Keratinocyte (primary cell): Measurements from ENCODE around the gene MCM9. TPM values are rescaled to one million over a fixed set of nuclear protein-coding genes. Genes with fewer than 3 reads are reported as not detected.

Experiments
- DNase-seq: peaks from one replicate; pipeline ENCODE4 v3.0.0-alpha.2; 2011; ENCODE audit warnings: low read depth, missing footprints, low spot score
- FAIRE-seq: peaks from 2 replicates; lab custom pipeline; 2011; peaks lifted over from hg19 to GRCh38; lab: Jason Lieb, UNC
- H2AFZ ChIP-seq: 2 replicates; pipeline ENCODE4 v1.6.0; 2012; ENCODE audit warnings: low read length, control low read depth, inconsistent platforms; ENCODE audit not compliant: control insufficient read depth
- H3K27ac ChIP-seq: 2 replicates; pipeline ENCODE4 v1.5.1; 2011; ENCODE audit warnings: low read length; ENCODE audit not compliant: control insufficient read depth, insufficient read depth
- H3K27me3 ChIP-seq: 3 replicates; pipeline ENCODE4 v1.6.0; 2011; ENCODE audit warnings: low read length; ENCODE audit not compliant: control insufficient read depth, insufficient read depth; ENCODE audit errors: extremely low read depth
- H3K36me3 ChIP-seq, 2 experiments: 2 replicates in 1 of 2; 3 replicates in 1 of 2; pipeline ENCODE4 v1.5.1; 2011; ENCODE audit warnings: low read length in 2 of 2, mild to moderate bottlenecking in 1 of 2; ENCODE audit not compliant: control insufficient read depth in 2 of 2, insufficient read depth in 2 of 2; ENCODE audit errors: extremely low read depth in 1 of 2
- H3K4me1 ChIP-seq: 3 replicates; pipeline ENCODE4 v1.5.1; 2011; ENCODE audit warnings: low read length; ENCODE audit not compliant: control insufficient read depth, insufficient read depth; ENCODE audit errors: extremely low read depth
- H3K4me2 ChIP-seq: 3 replicates; pipeline ENCODE4 v1.6.0; 2011; ENCODE audit warnings: low read depth, low read length; ENCODE audit not compliant: control insufficient read depth, insufficient read depth; ENCODE audit errors: extremely low read depth
- H3K4me3 ChIP-seq, 3 experiments: fragments of 200-600 bp in 1 of 3; sonication (generic) in 1 of 3; 2 replicates in 2 of 3; 3 replicates in 1 of 3; pipeline ENCODE4 v1.5.1; 2011 to 2016; ENCODE audit warnings: low read length in 3 of 3, mild to moderate bottlenecking in 3 of 3, control low read depth in 2 of 3, inconsistent platforms in 1 of 3, low read depth in 1 of 3, mixed read lengths in 1 of 3, mixed run types in 1 of 3, moderate library complexity in 1 of 3; ENCODE audit not compliant: control insufficient read depth in 2 of 3, insufficient read depth in 2 of 3; ENCODE audit errors: extremely low read depth in 1 of 3
- H3K79me2 ChIP-seq: 2 replicates; pipeline ENCODE4 v1.6.0; 2012; ENCODE audit warnings: low read length; ENCODE audit not compliant: control insufficient read depth, insufficient read depth
- H3K9ac ChIP-seq: 3 replicates; pipeline ENCODE4 v1.6.0; 2011; ENCODE audit warnings: low read length; ENCODE audit not compliant: control insufficient read depth, insufficient read depth; ENCODE audit errors: extremely low read depth
- H3K9me1 ChIP-seq: 3 replicates; pipeline ENCODE4 v1.6.0; 2011; ENCODE audit warnings: low read length; ENCODE audit not compliant: control insufficient read depth, insufficient read depth; ENCODE audit errors: extremely low read depth
- H3K9me3 ChIP-seq: 2 replicates; pipeline ENCODE4 v1.5.1; 2012; ENCODE audit warnings: low read depth, low read length; ENCODE audit not compliant: control insufficient read depth
- H4K20me1 ChIP-seq: 3 replicates; pipeline ENCODE4 v1.6.0; 2011; ENCODE audit warnings: low read length; ENCODE audit not compliant: control insufficient read depth, insufficient read depth; ENCODE audit errors: extremely low read depth
- EZH2 ChIP-seq: IDR thresholded peaks from one replicate; pipeline ENCODE4 v1.6.1; 2012; ENCODE audit warnings: inconsistent platforms, mild to moderate bottlenecking, low read length, moderate library complexity
- dilution Hi-C: fragments of 300-500 bp; cut with MboI; formaldehyde crosslinking; loops from one replicate; pipeline ENCODE4 v1.7.0; 2020; ENCODE audit warnings: low sequenced_read_pairs; ENCODE audit not compliant: extremely low pct_ligation_motif_present
- polyA plus RNA-seq, 5 experiments: library from polyadenylated mRNA; depleted of rRNA in 3 of 5; stranded (reverse) in 3 of 5; stranded (forward) in 1 of 5; unstranded in 1 of 5; fragments of >200 nt; gene quantifications; 1 replicate in 1 of 5; 2 replicates in 3 of 5; 3 replicates in 1 of 5; pipeline versions ENCODE4 v1.2.1 to v1.2.3, GENCODE V29; 2011 to 2012; ENCODE audit warnings: missing spikeins in 2 of 5, low read depth in 1 of 5, low replicate concordance in 1 of 5
- TF ChIP-seq, protein P1 (sequence below), 3 experiments: IDR thresholded peaks in 1 of 3; conservative IDR thresholded peaks in 1 of 3; optimal IDR thresholded peaks in 1 of 3; 2 replicates in 2 of 3; 3 replicates in 1 of 3; pipeline versions ENCODE3 to v1.5.1; 2011; ENCODE audit warnings: low read length in 3 of 3, mild to moderate bottlenecking in 3 of 3, moderate library complexity in 2 of 3, control low read depth in 1 of 3, inconsistent platforms in 1 of 3; ENCODE audit not compliant: insufficient read depth in 2 of 3; ENCODE audit errors: extremely low read depth in 1 of 3

Gene MCM9
- polyA plus RNA-seq, 1 donor (not counting 4 experiments of a cell fraction or from before 2014, with no cell fraction given), result 3.1 TPM

DNA sequence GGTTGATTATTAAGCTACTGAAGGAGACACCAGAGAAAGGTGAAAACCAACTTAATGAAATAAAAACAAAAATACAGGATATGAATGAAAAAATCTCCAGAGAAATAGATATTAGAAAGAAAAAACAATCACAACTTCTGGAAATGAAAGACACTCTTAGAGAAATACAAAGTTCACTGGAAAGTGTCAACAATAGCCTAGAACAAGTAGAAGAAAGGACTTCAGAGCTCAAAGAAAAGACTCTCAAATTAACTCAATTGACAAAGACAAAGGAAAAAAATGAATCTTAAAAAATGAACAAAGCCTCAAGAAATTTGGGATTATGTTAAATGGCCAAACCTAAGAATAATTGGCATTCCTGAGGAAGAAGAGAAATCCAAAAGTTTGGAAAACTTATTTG, 10.3 kb upstream of the MCM9 start:
- DNase-seq (no peak), FAIRE-seq (no peak)
- H3K4me1 ChIP-seq, result no peaks in the 10 kb centered on the region
- no peaks in the 10 kb centered on the region for H3K27me3 ChIP-seq
- H3K9me3 ChIP-seq, result no peaks in the 10 kb centered on the region
- H3K9me1 ChIP-seq, result no peaks in the 10 kb centered on the region
- H3K36me3 ChIP-seq, result no peaks in the 10 kb centered on the region
- dilution Hi-C loops, result no loop called here
- no peak overlapping the region for H3K4me2 ChIP-seq
- no peaks in the 10 kb centered on the region for H4K20me1 ChIP-seq
- H2AFZ ChIP-seq, result no peak overlapping the region
- H3K27ac ChIP-seq, result no peak overlapping the region
- TF ChIP-seq, protein P1, sequence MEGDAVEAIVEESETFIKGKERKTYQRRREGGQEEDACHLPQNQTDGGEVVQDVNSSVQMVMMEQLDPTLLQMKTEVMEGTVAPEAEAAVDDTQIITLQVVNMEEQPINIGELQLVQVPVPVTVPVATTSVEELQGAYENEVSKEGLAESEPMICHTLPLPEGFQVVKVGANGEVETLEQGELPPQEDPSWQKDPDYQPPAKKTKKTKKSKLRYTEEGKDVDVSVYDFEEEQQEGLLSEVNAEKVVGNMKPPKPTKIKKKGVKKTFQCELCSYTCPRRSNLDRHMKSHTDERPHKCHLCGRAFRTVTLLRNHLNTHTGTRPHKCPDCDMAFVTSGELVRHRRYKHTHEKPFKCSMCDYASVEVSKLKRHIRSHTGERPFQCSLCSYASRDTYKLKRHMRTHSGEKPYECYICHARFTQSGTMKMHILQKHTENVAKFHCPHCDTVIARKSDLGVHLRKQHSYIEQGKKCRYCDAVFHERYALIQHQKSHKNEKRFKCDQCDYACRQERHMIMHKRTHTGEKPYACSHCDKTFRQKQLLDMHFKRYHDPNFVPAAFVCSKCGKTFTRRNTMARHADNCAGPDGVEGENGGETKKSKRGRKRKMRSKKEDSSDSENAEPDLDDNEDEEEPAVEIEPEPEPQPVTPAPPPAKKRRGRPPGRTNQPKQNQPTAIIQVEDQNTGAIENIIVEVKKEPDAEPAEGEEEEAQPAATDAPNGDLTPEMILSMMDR (optimal IDR thresholded peaks at IDR 0.05 in 1 of 3, IDR thresholded peaks at IDR 0.05 in 1 of 3, conservative IDR thresholded peaks at IDR 0.05 in 1 of 3; ENCODE audit: extremely low read depth in 1 of 3, insufficient read depth in 2 of 3, low read length in 3 of 3), result no peak
- no peak for TF ChIP-seq EZH2
- H3K9ac ChIP-seq, result no peak overlapping the region
- no peak overlapping the region for H3K4me3 ChIP-seq
- no peaks in the 10 kb centered on the region for H3K79me2 ChIP-seq

DNA sequence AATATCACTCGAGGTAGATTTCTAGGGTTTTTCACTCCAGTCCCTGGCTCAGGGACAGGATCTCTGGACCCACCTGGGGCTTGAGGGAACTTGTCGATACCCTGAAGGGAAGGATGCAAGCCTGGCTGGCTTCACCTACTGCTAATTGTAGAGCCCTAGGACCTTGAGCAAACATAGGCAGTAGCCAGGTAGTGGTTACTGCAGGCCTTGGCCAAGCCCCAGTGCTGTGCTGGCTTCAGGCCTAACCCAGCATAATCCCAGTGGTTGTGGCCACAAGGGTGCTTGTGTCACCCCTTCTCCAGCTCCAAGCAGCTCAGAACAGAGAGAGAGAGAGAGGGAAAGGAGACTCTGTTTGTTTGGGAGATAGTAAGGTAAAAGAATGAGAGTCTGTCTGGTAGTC, 5.8 kb upstream of the MCM9 start:
- Histone ChIP-seq H3K9ac (no peak overlapping the region), H3K9me1 (no peaks in the 10 kb centered on the region), H3K36me3 (no peaks in the 10 kb centered on the region), H3K9me3 (no peaks in the 10 kb centered on the region), H4K20me1 (no peaks in the 10 kb centered on the region), H2AFZ (no peak overlapping the region), H3K4me1 (no peaks in the 10 kb centered on the region), H3K79me2 (no peaks in the 10 kb centered on the region), H3K27me3 (no peaks in the 10 kb centered on the region), H3K4me2 (no peak overlapping the region), H3K27ac (no peak overlapping the region), H3K4me3 (no peak overlapping the region)
- no peak for TF ChIP-seq EZH2
- TF ChIP-seq, protein P1 (optimal IDR thresholded peaks at IDR 0.05 in 1 of 3, IDR thresholded peaks at IDR 0.05 in 1 of 3, conservative IDR thresholded peaks at IDR 0.05 in 1 of 3; ENCODE audit: extremely low read depth in 1 of 3, insufficient read depth in 2 of 3, low read length in 3 of 3), result no peak
- DNase-seq, result no peak
- no peak for FAIRE-seq
- dilution Hi-C loops, result no loop called here
